Neutrophil (primary cell): Measurements from ENCODE around the gene IQCF6.
"Not testable (repeated sequence)": the region's sequence is repeated elsewhere in the genome, so short reads cannot be mapped to it uniquely, and the experiment has no call there.

ENCODE experiments used
- H3K27ac ChIP-seq: fragments of 200-600 bp; sonication (generic); 2 replicates; pipeline ENCODE4 v1.5.1; 2016; ENCODE audit warnings: mild to moderate bottlenecking, moderate library complexity
- H3K27me3 ChIP-seq: fragments of 200-600 bp; sonication (generic); 2 replicates; pipeline ENCODE4 v1.6.0; 2016; ENCODE audit warnings: mild to moderate bottlenecking
- H3K36me3 ChIP-seq: fragments of 200-600 bp; sonication (generic); 2 replicates; pipeline ENCODE4 v1.5.1; 2017
- H3K4me1 ChIP-seq, 2 experiments: fragments of 200-600 bp in 1 of 2; sonication (generic) in 1 of 2; 1 replicate in 1 of 2; 2 replicates in 1 of 2; pipeline versions ENCODE4 v1.5.1 to v1.6.1; 2013 to 2016; ENCODE audit warnings: low read depth in 1 of 2, low read length in 1 of 2, mild to moderate bottlenecking in 1 of 2, moderate library complexity in 1 of 2; ENCODE audit not compliant: control insufficient read depth in 1 of 2, insufficient read depth in 1 of 2
- H3K4me3 ChIP-seq, 2 experiments: fragments of 200-600 bp in 1 of 2; sonication (generic) in 1 of 2; 1 replicate in 1 of 2; 2 replicates in 1 of 2; pipeline ENCODE4 v1.5.1; 2013 to 2016; ENCODE audit warnings: low read depth in 1 of 2, low read length in 1 of 2, mild to moderate bottlenecking in 1 of 2, moderate library complexity in 1 of 2
- H3K9me3 ChIP-seq: fragments of 200-600 bp; sonication (generic); 2 replicates; pipeline ENCODE4 v1.5.1; 2016
- CTCF ChIP-seq: fragments of 200-600 bp; sonication (generic); IDR thresholded peaks from 2 replicates; pipeline ENCODE4 v1.5.1; 2016; ENCODE audit warnings: antibody characterized with exemption

Gene IQCF6

GRCh38 chr3:51792206-51792605, 13.2 kb upstream of the IQCF6 start:
- Histone ChIP-seq H3K9me3 (no peaks in the 10 kb centered on the region), H3K4me3 (no peak overlapping the region), H3K27me3 (peaks cover 15% of the 10 kb centered on the region), H3K27ac (no peak overlapping the region), H3K36me3 (no peaks in the 10 kb centered on the region), H3K4me1 (no peaks in the 10 kb centered on the region)
- no peak for TF ChIP-seq CTCF

- TF ChIP-seq CTCF, result no peak
- H3K36me3 ChIP-seq, result no peaks in the 10 kb centered on the region
- H3K27ac ChIP-seq, result no peak overlapping the region
- no peak overlapping the region for H3K4me3 ChIP-seq
- peaks cover 17% of the 10 kb centered on the region for H3K27me3 ChIP-seq
- no peaks in the 10 kb centered on the region for H3K9me3 ChIP-seq
- no peaks in the 10 kb centered on the region for H3K4me1 ChIP-seq
These were observed 10.4 kb upstream of the IQCF6 start for GRCh38 chr3:51789437-51789836.

- H3K4me3 ChIP-seq, H3K9me3 ChIP-seq, H3K27ac ChIP-seq, H3K36me3 ChIP-seq, H3K4me1 ChIP-seq: not testable (repeated sequence)
- H3K27me3 ChIP-seq, result peaks cover 29% of the 10 kb centered on the region
These were observed 8.5 kb upstream of the IQCF6 start for GRCh38 chr3:51787576-51787975.

GRCh38 chr3:51786267-51786666, 7.2 kb upstream of the IQCF6 start:
- H3K9me3 ChIP-seq, result no peaks in the 10 kb centered on the region
- peaks cover 33% of the 10 kb centered on the region for H3K27me3 ChIP-seq
- no peak for TF ChIP-seq CTCF
- H3K4me1 ChIP-seq, result no peaks in the 10 kb centered on the region
- H3K27ac ChIP-seq, result no peak overlapping the region
- no peaks in the 10 kb centered on the region for H3K36me3 ChIP-seq
- H3K4me3 ChIP-seq, result no peak overlapping the region

- H3K27me3 ChIP-seq, result peaks cover 16% of the 10 kb centered on the region
- H3K4me1 ChIP-seq, result no peaks in the 10 kb centered on the region
- H3K9me3 ChIP-seq, result no peaks in the 10 kb centered on the region
- TF ChIP-seq CTCF, result no peak
- no peak overlapping the region for H3K4me3 ChIP-seq
- H3K27ac ChIP-seq, result no peak overlapping the region
- no peaks in the 10 kb centered on the region for H3K36me3 ChIP-seq
These were observed 483 bp downstream of the IQCF6 start for GRCh38 chr3:51778554-51778953.

- H3K4me3 ChIP-seq, result no peak overlapping the region
- no peaks in the 10 kb centered on the region for H3K36me3 ChIP-seq
- no peak overlapping the region for H3K27ac ChIP-seq
- peaks cover 17% of the 10 kb centered on the region for H3K27me3 ChIP-seq
- no peak for TF ChIP-seq CTCF
- no peaks in the 10 kb centered on the region for H3K9me3 ChIP-seq
- no peaks in the 10 kb centered on the region for H3K4me1 ChIP-seq
These were observed 1.1 kb downstream of the IQCF6 start for GRCh38 chr3:51777985-51778384.
